Cortex of kidney (tissue), 1 donor: ENCODE data around the gene DNAH8.

Source experiments
- DNase-seq: peaks from one replicate; lab custom pipeline; 2025; lab: John Stamatoyannopoulos, UW

The DNAH8 gene

DNA sequence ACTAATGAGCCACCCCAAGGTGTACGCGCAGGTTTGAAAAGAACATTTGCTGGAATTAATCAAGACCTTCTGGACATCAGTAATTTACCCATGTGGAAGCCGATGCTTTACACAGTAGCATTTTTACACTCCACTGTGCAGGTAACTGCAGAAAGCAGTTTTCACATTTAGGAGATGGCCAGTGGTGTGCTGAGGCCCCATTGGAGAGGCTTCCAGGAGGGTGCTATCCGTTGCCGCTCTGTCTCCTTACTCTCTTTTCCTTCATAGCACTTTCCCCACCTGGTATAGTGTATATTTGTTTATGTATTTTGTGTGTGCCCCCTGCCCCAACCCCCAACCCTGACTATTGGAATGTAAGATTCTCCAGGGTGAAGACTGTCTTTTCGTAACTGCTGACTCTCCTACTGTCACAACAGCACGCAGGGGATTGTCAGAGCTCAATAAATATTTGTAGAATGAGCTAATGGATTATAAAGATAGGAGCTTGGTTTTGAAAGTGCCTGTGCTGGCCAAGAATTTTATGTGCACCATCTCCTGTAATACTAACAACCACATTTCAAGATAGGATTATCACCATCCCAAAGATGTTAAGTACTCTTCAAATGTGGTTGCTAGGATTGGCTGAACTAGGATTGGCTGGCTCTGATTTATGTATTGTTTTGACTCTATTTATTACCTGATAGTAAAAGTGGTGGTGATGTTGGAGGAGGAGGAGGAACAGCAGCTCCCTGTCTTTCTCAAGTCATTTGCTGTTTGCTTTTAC lies 259.5 kb downstream of the DNAH8 start:
- DNase-seq = no peak

DNA sequence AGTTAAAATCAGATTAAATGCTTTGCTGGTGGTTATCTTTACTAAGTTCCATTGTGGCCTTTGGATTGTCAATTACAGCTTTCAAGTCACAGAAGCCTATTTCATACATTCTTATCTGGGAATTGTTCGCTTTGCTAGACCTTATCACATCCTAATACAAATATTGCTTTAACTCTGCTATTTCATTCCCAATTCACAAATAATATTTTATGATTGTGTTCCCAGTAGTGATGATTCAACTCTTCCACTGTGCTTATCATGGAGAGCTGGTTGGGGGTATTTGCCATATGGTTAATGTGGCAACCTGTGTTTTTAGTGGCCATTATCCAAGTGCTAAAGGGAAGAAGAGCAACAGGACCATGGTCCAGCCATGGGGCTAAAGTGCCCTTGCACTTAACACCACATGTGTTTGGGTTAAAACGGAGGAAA lies 260.5 kb downstream of the DNAH8 start:
- DNase-seq = no peak

DNA sequence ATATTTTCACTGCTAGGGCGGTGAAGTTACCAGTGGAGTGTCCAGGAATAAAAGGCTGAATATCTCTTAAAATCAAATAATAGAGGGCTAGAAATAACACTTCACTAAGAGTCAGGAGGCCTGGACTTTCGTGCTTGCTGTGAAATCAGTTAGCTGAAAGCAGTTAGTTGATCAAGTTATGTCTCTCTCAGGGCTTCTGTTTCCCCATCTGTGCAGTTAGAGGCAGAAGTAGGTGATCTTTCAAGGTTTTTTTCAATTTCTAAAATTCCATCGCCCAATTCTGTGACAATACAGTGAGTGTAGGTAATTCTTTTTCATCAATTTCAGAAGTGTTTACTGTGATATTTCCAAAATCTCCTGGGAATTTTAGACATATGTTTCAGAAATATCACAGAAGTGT lies 260.9 kb downstream of the DNAH8 start:
- no peak for DNase-seq

DNA sequence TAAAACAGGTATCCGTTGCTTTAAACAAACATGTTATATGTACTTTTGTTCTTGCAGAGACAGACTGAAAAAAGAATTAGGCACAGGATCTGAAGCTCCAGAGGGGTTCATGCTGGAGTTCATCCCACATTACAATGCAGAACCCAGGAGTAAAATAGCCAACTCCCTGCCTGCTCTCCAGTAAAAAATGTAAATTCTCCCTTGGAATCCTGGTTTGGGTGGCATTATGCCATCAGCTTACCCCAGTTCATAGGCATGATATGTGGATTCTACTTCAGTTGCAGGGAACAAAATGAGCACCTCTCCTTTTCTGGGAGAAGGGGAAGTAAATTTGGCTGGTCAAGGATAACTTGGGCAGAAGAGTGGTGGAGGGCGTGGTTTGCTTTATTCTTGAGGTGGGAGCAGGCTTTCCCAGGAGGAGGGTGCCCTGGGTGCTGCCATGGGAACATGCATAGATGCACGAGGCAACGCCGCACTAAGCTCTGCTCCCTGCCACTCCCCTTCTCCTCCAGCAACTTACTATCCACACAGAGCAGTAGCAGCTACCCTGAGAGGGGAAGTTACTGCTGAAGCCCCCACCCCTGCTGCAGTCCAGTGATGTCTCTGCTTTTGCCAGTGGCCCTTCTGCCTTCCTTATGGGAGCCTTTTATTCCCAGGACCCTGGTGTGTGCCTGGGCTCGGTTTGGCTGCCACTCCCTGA lies 261.8 kb downstream of the DNAH8 start:
- no peak for DNase-seq

DNA sequence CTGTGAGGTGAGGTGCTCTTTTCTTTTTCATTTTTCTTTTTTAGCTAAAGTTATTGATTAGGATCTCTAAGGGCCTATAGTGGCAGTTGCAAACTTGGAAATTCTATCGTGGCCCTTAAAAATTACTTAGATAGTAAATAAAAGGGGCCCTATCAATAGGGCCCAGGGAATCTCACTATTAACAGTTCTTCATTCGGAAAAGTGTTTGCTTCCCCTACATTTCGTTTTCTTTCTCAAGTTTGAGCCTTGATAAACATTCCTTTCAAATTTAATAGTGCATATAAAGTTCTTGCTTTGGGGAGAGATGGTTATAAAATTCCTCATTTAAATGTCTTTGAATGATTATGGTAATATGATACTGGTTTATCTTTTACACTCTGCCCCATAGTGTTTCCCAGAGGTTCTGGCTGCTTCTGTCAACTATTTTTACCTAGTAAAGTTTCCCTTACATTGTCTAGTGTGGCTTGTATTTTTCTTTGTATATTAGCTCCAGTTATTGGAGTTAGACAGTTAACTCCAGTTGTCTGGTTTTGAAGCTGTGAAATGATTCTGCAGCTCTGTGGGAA lies 263.1 kb downstream of the DNAH8 start:
- no peak for DNase-seq

DNA sequence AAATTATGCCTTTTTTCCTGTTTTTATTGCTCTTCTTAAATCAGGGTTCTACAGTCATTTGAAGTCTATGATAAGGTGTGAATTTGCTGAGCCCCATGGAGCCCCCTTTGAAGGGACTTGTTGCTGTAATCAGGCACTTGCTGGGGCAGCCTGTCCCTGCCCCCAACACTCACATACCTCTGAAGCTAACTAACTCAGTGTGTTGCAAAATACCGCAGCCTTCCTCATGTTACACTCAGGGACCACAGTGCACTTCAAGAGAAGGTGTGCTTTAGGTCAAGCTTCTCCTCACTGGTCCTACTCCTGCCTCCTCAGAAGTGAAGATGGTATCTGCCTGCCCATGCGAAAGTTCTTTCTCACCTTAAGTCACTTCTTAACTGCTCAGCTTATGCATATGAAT lies 267.4 kb downstream of the DNAH8 start:
- no peak for DNase-seq

DNA sequence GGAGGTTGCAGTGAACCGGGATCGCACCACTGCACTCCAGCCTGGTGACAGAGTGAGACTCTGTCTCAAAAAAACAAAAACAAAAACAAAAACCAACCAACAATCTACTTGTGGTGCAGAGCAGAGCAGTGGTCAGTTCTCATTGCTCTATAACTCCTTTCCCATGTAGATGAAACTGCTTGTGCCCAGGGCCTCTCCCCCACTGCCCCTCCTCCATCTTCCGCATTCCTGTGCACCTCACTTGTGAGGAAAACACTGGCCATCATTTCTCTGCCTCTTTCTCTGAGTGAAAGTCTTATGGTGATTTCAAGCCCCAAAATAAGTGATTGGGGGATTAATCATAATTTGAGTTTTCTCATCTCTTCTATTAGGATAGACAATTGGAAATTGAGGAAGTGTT lies 269.6 kb downstream of the DNAH8 start:
- DNase-seq = no peak

DNA sequence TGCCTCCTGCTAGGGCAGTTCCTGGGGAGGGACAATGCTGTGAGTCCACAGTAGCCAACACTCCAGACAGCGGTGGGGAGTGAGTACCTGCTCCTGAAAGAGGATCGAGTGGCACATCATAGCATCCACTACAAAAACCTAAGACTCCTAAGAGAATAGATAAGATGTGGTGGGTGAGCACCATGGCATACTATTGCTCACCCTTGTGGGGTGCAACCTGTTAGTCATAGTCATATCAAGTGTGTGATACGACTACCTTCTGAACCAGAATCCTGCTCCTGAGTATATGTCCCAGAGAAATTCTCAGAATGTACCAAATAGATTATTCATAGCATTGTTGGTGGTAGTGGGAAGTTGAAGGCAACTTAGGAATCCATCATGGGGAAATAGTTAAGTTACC lies 270.7 kb downstream of the DNAH8 start:
- no peak for DNase-seq

DNA sequence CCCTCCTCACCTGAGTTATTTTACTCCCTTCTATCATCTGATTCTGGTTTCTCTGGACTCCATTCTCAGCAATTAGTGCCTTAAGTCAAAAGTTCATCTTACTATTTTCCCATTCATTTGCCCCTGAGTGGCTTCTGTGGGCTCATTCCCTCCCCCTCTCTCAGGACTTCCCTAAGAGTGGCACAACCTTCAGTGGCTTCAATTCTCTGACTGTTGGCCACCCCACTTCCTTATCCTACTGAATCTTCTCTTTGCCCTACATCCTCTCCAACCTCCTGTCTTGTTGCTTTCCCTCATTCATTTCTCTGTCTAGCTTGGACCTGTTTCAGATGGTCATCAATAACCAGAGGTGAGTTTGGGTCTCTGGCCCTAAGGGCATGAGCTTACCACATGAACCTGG lies 272.4 kb downstream of the DNAH8 start:
- DNase-seq = no peak

DNA sequence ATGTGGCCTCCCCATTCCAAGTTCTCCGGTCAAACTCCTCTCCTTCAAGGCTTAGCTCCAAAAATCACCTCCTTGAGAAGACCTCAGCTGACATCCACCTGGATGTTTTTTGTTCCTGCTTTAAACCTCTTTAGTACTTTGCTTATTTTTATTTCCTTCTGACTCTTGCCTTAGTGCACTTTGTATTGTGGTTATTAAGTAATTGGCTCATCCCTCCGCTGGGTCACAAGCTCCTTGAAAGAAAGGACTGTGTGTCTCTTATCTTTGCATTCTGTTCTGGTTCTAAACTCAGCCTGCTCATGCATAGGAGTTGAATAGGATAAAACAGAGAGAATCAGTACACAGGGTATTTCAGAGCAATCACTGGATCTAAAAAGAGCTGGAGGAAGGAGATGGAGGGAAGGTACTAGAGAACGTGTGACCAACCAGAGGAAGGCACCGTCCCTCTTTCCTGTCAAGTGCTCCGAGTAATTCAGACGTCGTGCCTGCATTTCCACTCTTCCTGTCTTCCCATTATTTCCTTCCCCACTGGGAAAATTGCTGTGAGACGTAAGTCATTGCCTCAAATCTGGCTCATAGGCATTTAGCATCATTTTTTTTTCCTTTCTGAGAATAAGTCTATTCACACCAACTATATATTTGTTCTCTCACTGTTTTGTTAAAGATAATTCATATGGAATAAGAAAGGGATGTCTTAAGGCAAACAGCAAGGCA lies 273.8 kb downstream of the DNAH8 start:
- no peak for DNase-seq

DNA sequence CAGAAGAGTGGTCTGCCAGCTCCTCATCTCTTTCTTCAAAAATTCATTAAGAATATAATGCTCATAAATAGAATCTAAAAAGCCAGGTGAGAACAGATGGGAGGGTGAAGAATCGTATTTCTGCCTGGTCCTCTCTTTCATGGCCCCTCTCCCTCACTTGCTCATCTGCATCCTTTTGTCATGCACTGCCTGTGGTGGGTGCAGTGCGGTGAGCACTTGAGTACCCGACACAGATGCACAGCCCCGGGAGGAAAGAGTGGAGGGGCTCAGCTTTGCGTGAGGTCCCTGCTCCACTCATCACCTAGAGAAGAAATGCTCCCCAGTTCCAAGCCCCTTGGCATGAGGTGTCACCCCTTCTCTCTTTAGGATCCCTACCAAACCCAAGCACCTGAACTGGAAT lies 275.4 kb downstream of the DNAH8 start:
- DNase-seq = no peak

DNA sequence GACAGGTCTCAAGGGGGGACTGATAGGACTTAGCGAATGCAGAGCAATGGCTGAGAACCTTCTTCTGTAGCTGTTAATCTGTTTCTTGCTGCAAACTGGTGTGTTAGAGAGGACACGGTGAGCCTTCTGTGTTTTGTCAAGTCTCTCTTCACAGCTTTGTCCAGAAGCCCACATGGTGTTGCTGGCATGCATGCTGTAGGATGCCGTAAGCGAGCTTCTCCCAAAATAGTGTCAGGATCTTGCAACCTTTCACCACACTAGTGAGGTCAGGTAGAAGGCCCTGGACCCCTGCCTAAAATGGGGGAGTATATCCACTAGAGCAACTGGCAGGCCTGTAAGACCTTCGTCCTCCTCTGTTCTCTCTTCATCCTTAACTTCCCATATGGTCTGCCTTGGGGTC lies 281.6 kb downstream of the DNAH8 start:
- no peak for DNase-seq

DNA sequence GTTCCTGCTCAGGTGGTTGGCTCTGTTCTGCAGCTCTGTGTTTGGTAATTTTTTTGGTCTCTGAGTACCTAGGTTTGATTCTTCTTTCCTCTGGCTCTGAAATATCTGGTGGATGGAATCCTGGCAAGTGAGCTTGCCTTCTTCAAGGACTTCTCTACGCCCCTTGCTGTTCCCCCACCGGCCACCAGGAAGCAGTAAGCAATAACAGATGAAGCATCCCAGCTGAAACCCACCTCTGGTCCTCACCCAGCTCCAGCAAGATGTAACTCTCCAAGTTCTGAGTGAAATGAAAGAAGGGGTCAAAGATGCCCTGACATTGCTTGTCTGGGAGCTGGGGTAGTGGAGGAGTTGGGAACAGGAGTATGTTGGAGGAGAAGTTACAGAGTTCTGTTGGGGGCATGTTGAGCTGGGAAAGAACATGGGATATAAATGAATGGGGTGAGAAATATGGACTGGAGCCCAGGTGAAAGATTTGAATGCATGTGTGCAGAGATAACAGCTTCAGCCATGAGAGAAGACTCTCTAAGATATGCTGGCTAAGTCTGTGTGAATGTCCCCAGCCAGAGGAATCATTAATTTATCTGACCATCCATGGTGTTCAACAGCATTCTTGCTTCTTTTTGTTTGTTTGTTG lies 282.1 kb downstream of the DNAH8 start:
- DNase-seq = no peak

DNA sequence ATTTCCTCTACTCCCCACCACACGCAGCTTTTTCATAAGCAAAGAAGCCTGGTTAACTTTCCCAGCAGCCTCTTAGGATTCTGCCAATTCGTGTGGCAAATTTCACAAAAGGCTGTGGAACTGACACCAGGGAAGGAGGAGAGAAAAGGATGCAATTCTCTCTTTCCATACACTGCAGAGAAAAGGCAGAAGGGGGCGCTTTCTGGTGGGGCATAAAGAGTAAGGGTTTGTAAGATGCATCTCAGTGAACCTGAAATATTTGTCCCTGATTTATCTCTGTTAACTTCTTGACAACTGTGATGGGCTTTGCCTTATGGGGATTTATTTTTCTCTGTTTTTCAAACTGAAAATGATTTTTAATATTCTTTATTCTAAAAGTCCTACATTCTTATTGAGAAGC lies 288.0 kb downstream of the DNAH8 start:
- no peak for DNase-seq

DNA sequence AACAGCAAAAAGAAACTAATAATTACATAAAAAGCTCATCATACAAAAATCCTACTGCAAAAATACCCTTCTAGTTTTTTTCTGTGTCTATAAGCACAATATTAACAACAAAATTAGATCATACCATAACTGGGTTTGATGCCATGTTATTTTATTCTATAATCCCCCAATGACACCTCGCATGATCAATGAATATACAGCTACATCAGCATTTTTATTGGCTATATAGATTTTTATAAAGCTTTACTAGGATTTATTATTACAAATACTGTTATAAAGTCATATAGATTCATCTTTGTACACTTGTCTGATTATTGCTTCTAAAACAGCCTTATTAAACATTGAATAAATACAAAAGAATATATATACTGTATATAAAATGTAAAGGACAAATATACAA lies 288.4 kb downstream of the DNAH8 start:
- DNase-seq = no peak

DNA sequence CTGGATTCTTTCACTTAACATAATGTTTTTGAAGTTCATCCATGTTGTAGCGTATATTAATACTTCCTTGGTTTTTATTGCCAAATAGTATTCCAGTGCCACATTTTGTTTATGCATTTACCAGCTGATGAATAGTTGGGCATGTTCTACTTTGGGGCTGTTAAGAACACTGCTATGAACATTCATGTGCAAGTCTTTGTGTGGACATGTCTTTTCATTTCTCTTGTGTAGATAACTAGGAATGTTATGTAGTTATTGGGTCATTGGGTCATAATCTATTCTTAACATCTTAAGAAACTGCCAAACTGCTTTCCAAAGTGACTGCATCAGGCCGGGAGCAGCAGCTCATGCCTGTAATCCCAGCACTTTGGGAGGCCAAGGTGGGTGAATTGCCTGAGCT lies 289.7 kb downstream of the DNAH8 start:
- no peak for DNase-seq

DNA sequence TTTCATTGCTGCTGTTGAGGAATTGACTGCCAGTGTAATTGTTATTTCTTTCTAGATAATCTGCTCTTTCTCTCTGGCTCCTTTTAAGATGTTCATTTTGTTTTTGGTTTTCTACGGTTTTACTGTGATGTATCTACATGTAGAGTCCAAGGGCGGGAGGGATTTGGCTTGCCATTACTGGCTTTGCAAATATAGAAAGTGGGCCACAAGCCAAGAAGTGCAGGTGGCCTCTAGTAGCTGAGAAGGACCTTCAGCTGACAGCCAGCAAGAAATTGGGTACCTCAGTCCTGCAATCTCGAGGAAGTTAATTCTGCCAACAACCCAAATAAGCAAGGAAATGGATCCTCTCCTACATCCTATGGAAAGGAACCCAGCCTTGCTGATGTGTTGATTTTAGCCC lies 290.7 kb downstream of the DNAH8 start:
- no peak for DNase-seq

DNA sequence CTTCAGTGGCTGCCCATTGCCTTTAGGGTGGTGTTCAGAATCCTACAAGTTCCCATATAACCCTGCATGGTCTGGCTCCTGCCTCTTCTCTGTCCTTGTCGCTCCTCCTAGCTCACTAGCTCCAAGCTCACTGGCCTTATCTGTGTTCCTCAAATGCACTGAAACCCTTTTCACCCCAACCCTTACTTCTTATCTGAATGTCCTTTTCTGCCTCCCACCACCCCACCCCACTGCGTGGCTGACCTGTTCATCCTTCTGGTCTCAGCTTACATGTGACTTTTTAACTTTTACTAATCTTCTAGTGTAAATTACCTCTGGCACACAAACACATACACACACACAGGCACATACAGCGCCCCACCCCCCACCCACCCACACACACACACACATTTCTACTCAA lies 292.5 kb downstream of the DNAH8 start:
- no peak for DNase-seq

DNA sequence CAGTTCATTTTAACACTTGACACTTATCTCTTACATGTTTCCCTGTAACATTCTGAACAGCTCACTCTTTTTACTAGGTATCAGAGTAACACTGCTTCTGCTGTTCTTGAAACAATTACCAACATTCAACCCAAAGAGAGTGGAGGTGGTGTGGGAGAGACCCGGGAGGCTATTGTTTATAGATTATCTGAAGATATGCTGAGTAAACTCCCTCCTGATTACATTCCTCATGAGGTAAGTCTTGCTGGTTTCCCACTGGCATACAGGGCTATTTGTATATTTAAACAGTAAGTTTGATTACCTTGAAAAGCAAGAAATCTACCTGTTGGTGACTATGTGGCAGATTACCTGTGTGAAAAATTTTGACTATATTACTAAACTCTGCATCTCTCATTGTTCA lies 293.6 kb downstream of the DNAH8 start:
- DNase-seq = no peak

DNA sequence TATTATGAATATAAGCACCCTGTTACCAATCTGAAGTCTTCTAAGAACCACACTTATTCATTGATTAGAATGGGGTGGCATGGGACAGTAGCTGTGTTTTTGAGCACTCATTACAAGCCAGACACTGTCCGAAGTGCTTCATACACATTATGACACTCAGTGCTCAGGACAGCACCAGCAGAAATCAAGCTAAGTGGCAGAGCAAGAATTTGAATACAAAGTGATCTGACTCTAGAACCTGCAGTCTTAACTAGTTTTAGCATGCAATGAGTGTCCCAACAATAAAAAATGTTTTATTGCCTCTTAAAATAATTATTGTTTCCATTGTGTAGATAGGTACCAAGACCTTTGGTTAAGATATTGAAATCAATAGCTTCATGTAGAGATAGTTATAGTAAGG lies 294.4 kb downstream of the DNAH8 start:
- DNase-seq = no peak

DNA sequence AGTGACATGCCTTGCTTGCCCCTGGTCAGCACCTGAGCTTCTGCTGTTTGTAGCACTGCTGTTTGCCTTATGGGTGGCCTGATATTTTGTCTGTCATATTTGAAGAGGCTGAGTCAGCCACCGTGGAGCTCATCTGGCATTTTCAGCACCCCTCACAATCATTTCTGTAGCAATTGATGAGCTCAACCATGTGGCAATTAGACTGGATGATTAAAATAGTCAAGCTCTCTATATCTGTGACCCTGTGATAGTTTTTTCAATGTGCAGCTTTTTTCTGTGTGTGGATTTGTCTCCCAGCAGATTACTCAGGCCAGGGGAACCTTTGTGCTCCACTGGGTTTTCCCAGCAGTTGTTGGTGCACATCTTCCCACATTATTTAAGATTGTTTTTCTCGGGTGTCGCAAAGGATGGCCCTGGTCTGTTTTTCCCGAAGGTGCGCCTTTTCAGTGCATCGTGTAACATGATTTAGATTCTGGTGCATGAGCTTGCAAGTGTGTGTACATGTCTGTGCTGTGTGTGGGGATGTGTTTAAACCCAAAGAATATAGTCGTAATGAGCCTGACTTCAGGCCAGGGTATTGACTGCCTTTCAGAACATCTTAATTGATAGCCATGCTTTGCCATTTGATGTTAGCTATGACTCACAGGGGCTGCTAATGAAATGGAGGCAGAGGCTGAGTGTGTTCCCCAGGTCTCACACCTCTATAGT lies 301.9 kb downstream of the DNAH8 start:
- DNase-seq = no peak

DNA sequence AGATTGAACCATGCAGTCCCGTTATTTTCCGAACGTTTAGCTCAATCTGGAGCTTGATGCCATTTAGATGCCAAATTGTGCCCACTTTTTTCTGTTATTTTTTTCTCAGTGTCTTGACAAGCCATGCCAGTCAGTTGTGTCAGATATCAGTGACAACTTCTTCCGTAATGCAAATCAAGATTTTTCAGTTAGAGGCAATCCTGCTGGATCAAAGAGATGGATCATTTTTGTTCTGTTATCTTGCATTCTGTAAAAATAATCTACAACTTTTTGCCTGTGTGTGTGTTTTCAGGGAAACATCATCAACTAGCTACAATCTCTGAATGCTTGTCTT lies 302.4 kb downstream of the DNAH8 start:
- no peak for DNase-seq
